ENCODE data around the gene OR2D3. TPM values are rescaled to one million over a fixed set of nuclear protein-coding genes. Genes with fewer than 3 reads are reported as not detected.
"Not testable (repeated sequence)": the region's sequence is repeated elsewhere in the genome, so short reads cannot be mapped to it uniquely, and the experiment has no call there.

The OR2D3 gene
- total RNA-seq, 2 donors from 2014 or later, result not detected

DNA sequence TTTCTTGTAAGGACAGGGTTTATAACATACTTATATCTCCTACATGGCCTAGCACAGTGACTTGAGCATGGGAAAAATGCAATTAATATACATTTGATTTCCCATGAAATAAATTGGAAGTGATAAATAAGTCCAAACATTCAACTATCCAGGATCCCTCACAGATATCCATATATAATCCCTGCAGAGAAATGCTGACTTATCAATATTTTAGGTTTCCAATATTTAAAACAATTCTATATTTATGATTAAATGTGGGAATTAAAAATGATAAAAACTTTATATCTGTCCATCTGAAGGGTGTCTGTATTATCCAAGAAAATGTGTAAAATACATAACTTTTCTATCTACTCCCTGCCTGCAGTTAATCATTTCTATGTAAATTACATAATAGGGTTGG, 38.1 kb upstream of the OR2D3 start:
- Histone ChIP-seq H3K9me3 (no peaks in the 10 kb centered on the region), H3K4me1 (no peaks in the 10 kb centered on the region), H3K27ac (no peak overlapping the region), H3K27me3 (no peaks in the 10 kb centered on the region), H3K36me3 (replicated peaks in 1 of 2; ENCODE audit: insufficient read depth in 1 of 2, low read depth in 2 of 2) (no peaks in the 10 kb centered on the region), H3K4me3 (no peak overlapping the region)
- TF ChIP-seq POLR2A (IDR thresholded peaks at IDR 0.05), result no peak
- TF ChIP-seq CTCF (IDR thresholded peaks at IDR 0.05), result no peak
- DNase-seq, result no peak
- intact Hi-C loops (cut with DNase I), result no loop called here
- no peak for ATAC-seq

- H3K27ac ChIP-seq; intact Hi-C loops (cut with DNase I); DNase-seq; H3K4me3 ChIP-seq; ATAC-seq; H3K27me3 ChIP-seq; H3K36me3 ChIP-seq (replicated peaks in 1 of 2; ENCODE audit: insufficient read depth in 1 of 2, low read depth in 2 of 2); H3K4me1 ChIP-seq; H3K9me3 ChIP-seq: not testable (repeated sequence)
- WGBS, 2 donors, result 87 to 94% methylated on average over 5 of the region's 5 CpGs
These were observed 33.1 kb upstream of the OR2D3 start for GRCh38 chr11:6887711-6888110.

DNA sequence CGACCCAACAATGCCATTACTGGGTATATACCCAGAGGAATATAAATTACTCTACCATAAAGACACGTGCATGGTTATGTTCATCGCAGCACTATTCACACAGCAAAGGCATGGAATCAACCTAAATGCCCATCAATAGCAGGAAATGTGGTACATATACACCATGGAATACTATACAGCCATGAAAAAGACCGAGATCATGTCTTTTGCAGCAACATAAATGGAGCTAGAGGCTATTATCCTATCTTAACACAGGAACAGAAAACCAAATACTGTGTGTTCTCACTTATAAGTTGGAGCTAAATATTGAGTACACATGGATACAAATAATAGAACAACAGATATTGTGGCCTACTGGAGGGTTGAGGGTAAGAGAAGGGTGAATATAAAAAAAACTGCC, 32.0 kb upstream of the OR2D3 start:
- Histone ChIP-seq H3K36me3 (replicated peaks in 1 of 2; ENCODE audit: insufficient read depth in 1 of 2, low read depth in 2 of 2) (no peaks in the 10 kb centered on the region), H3K4me1 (no peaks in the 10 kb centered on the region), H3K4me3 (no peak overlapping the region), H3K27ac (no peak overlapping the region), H3K27me3 (no peaks in the 10 kb centered on the region), H3K9me3 (no peaks in the 10 kb centered on the region)
- ATAC-seq (no peak), DNase-seq (no peak)
- 88 to 90% methylated on average over 4 of the region's 4 CpGs for WGBS, 2 donors
- no peak for TF ChIP-seq POLR2A (IDR thresholded peaks at IDR 0.05)
- TF ChIP-seq CTCF (IDR thresholded peaks at IDR 0.05), result no peak
- intact Hi-C loops (cut with DNase I), result no loop called here

DNA sequence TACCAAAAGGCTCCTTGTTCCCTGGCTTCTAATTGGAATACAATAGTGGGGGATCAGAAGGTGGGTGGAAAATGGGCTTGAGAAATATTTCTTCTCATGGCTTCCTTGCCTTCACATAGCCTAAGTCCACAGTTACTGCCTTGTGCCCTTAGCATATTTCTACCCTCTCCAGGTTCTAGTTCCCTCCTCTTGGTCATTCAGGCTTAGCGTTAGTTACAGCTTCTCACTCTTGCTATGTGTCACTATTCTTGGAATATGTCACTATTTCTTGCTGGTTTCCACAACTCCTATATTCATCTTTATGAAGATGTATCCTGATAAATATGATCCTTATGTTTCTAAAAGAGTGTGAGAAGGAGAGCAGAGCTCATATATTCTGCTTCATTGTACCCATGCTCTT, 31.0 kb upstream of the OR2D3 start:
- Histone ChIP-seq H3K27me3 (no peaks in the 10 kb centered on the region), H3K27ac (no peak overlapping the region), H3K9me3 (no peaks in the 10 kb centered on the region), H3K4me1 (no peaks in the 10 kb centered on the region), H3K36me3 (replicated peaks in 1 of 2; ENCODE audit: insufficient read depth in 1 of 2, low read depth in 2 of 2) (no peaks in the 10 kb centered on the region), H3K4me3 (no peak overlapping the region)
- TF ChIP-seq POLR2A (IDR thresholded peaks at IDR 0.05), result no peak
- no peak for TF ChIP-seq CTCF (IDR thresholded peaks at IDR 0.05)
- 74 to 86% methylated on average over 1 of the region's 1 CpG for WGBS, 2 donors
- ATAC-seq (no peak), DNase-seq (no peak)
- intact Hi-C loops (cut with DNase I), result no loop called here

DNA sequence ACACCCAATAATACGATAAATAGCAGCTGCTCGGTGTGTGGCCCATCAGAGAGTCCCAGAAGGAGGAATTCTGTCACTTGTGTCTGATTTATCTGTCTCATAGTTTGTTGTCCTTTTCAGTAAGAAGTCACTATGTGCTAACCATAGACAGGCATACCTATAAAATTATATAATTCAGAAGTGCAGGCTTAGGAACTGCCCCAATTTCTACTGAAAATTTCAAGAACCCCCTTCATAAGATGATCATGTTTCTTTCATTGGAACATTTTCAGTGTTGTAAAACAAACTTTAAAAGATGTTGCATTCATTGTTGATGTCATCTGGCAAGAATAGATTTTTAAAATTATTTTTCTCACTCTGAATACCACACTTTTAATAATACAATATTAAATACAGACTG, 28.4 kb upstream of the OR2D3 start, which contains the start of gene OR2D2:
TSS of gene OR2D2 (minus strand) at position 101 of the 400 bp plus-strand sequence. CDS start at position 101, 0 bp downstream.
- DNase-seq (no peak), ATAC-seq (no peak)
- H3K4me1 ChIP-seq, result no peaks in the 10 kb centered on the region
- intact Hi-C loops (cut with DNase I), result no loop called here
- no peaks in the 10 kb centered on the region for H3K27me3 ChIP-seq
- no peaks in the 10 kb centered on the region for H3K9me3 ChIP-seq
- TF ChIP-seq POLR2A (IDR thresholded peaks at IDR 0.05), result no peak
- no peak for TF ChIP-seq CTCF (IDR thresholded peaks at IDR 0.05)
- 93% methylated on average over 2 of the region's 2 CpGs for WGBS, 2 donors
- no peaks in the 10 kb centered on the region for H3K36me3 ChIP-seq (replicated peaks in 1 of 2; ENCODE audit: insufficient read depth in 1 of 2, low read depth in 2 of 2)
- H3K27ac ChIP-seq, result no peak within 1 kb of the TSS
- H3K4me3 ChIP-seq, result no peak within 1 kb of the TSS

All from body of pancreas (tissue), 4 donors.